Measurements from ENCODE around the gene MRPL11.

The MRPL11 gene

DNA sequence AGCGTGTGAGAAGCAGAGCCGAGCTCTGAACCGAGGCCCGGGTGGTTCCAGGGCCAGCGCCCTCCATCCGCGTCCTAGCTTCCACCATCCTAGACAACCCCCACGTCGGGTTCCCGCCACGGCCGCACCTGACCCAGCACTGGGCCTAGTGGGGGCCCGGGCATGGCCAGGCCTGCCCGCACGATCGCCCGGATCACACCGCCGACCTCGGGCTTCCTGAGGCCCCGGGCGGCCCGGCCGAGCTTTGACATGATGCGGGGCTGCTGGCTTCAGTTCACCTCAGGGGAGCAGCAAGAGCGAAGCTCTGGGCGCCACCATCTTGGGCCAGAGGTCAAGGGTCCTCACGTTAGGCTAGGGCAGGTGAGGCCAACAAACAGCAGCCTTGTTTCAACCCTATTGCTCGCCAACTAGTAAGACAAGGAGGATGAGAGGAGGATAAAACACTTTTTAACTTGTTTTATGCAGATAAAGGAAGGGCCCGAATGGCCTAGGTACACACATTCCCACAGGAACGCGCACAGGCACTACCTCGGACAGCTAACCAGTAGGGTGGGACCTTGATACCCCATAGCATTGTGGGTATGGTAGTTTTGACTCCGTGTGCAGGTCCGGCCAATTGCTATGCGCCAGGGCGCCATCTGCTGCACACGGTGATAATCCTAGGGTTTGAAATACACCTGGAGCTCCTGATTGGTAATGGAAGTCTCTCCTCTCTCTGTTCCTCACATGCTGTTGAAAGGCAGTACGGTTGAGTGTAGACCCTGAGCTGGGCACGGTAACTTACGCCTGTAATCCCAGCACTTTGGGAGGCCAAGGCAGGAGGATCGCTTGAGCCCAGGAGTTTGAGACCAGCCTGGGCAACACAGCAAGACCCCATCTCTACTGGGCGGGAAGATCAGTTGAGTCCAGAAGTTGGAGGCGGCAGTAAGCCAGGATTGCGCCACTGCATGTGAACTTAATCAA, at the start of gene MRPL11:
Gene MRPL11 (minus strand): TSS at position 345 of the 963 bp plus-strand sequence. CDS start 94 bp downstream, at position 251.
- peak; percentile 89 for DNase-seq
- TF ChIP-seq, protein P1, sequence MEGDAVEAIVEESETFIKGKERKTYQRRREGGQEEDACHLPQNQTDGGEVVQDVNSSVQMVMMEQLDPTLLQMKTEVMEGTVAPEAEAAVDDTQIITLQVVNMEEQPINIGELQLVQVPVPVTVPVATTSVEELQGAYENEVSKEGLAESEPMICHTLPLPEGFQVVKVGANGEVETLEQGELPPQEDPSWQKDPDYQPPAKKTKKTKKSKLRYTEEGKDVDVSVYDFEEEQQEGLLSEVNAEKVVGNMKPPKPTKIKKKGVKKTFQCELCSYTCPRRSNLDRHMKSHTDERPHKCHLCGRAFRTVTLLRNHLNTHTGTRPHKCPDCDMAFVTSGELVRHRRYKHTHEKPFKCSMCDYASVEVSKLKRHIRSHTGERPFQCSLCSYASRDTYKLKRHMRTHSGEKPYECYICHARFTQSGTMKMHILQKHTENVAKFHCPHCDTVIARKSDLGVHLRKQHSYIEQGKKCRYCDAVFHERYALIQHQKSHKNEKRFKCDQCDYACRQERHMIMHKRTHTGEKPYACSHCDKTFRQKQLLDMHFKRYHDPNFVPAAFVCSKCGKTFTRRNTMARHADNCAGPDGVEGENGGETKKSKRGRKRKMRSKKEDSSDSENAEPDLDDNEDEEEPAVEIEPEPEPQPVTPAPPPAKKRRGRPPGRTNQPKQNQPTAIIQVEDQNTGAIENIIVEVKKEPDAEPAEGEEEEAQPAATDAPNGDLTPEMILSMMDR (IDR thresholded peaks at IDR 0.05) = peak; percentile 48
- peak within 1 kb of the TSS; percentile 96 for H3K4me3 Mint-ChIP-seq
- peaks cover 26% of the 10 kb centered on the region for H3K36me3 Mint-ChIP-seq (ENCODE audit: low read depth)
- peaks cover 6% of the 10 kb centered on the region for H3K27me3 Mint-ChIP-seq (ENCODE audit: low read depth, poor library complexity)
- H3K4me1 Mint-ChIP-seq = peaks cover 13% of the 10 kb centered on the region
- H3K9me3 Mint-ChIP-seq = peaks cover 10% of the 10 kb centered on the region
- H3K27ac Mint-ChIP-seq = peak within 1 kb of the TSS; percentile 99

GRCh38 chr11:66484806-66485380, 46.2 kb upstream of the MRPL11 start:
- no peak overlapping the region for H3K4me3 Mint-ChIP-seq
- peaks cover 5% of the 10 kb centered on the region for H3K4me1 Mint-ChIP-seq
- peaks cover 5% of the 10 kb centered on the region for H3K36me3 Mint-ChIP-seq (ENCODE audit: low read depth)
- H3K9me3 Mint-ChIP-seq = no peaks in the 10 kb centered on the region
- peaks cover 3% of the 10 kb centered on the region for H3K27me3 Mint-ChIP-seq (ENCODE audit: low read depth, poor library complexity)
- peak overlapping the region; percentile 57 for H3K27ac Mint-ChIP-seq
- TF ChIP-seq, protein P1 (IDR thresholded peaks at IDR 0.05) = no peak
- DNase-seq = no peak

GRCh38 chr11:66480117-66480938, 41.7 kb upstream of the MRPL11 start, which contains the start of gene DPP3:
DPP3 (plus strand) TSS chr11:66480434; CDS start chr11:66482201, 1,767 bp downstream.
- Mint-ChIP-seq H3K27ac (peak within 1 kb of the TSS; percentile 69), H3K4me1 (peaks cover 40% of the 10 kb centered on the region), H3K4me3 (peak within 1 kb of the TSS; percentile 95), H3K27me3 (ENCODE audit: low read depth, poor library complexity) (peaks cover 3% of the 10 kb centered on the region), H3K36me3 (ENCODE audit: low read depth) (no peaks in the 10 kb centered on the region), H3K9me3 (no peaks in the 10 kb centered on the region)
- peak; percentile 98 for DNase-seq
- TF ChIP-seq, protein P1 (IDR thresholded peaks at IDR 0.05) = no peak

- DNase-seq = no peak
- Mint-ChIP-seq H3K4me1 (peaks cover 40% of the 10 kb centered on the region), H3K27ac (peak overlapping the region; percentile 69), H3K4me3 (peak overlapping the region; percentile 95), H3K27me3 (ENCODE audit: low read depth, poor library complexity) (peaks cover 3% of the 10 kb centered on the region), H3K36me3 (ENCODE audit: low read depth) (no peaks in the 10 kb centered on the region), H3K9me3 (no peaks in the 10 kb centered on the region)
- TF ChIP-seq, protein P1 (IDR thresholded peaks at IDR 0.05) = no peak
Observed at GRCh38 chr11:66479394-66480116, 40.9 kb upstream of the MRPL11 start.

DNA sequence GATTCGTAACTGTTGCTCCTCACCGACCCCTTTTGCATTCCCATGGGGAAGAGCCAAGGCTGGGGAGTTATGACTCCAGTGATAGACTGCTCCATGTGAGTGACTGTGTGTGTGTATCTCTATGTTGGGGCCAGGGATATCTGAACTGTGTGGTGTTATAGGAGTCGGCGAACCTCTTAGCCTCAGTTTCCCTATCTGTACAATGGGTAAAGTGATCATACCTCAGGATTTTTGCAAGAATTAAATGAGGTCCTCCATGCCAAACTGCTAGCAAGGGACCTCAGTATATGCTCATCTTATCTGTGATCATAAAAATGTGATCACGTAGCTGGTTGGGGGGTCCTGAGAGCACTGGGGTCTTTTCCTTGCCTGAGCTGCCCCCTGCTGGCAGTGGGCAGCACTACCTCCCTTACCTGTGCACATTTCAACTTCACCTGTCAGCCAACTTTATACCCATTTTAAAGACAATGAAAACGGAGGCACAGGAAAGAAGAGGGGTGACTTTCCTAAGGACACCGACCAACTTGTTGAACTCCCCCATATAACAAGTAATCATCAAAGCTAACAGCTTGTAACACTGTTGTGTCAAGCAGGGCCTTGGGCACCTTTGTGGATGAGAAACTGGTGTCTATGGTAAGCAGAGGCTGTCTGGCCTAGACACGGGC, 40.2 kb upstream of the MRPL11 start:
- no peaks in the 10 kb centered on the region for H3K9me3 Mint-ChIP-seq
- peaks cover 40% of the 10 kb centered on the region for H3K4me1 Mint-ChIP-seq
- H3K4me3 Mint-ChIP-seq = peak overlapping the region; percentile 95
- H3K27me3 Mint-ChIP-seq (ENCODE audit: low read depth, poor library complexity) = peaks cover 3% of the 10 kb centered on the region
- TF ChIP-seq, protein P1 (IDR thresholded peaks at IDR 0.05) = peak; percentile 74
- peaks cover 5% of the 10 kb centered on the region for H3K36me3 Mint-ChIP-seq (ENCODE audit: low read depth)
- H3K27ac Mint-ChIP-seq = peak overlapping the region; percentile 69
- DNase-seq = peak; percentile 45
